ACC112 (cell line): ENCODE measurements around the gene PSD.

ENCODE experiments used
- H2AFZ ChIP-seq: fragments of 200-600 bp; sonication (generic); one replicate; pipeline ENCODE4 v1.6.0; 2017; ENCODE audit warnings: antibody characterized with exemption, low read length; ENCODE audit not compliant: unreplicated experiment
- H3K27ac ChIP-seq: fragments of 200-600 bp; sonication (generic); 2 replicates; pipeline ENCODE4 v1.5.1; 2014; ENCODE audit warnings: low read depth, mild to moderate bottlenecking, antibody characterized with exemption, low read length, moderate library complexity
- H3K27me3 ChIP-seq: fragments of 200-600 bp; sonication (generic); 2 replicates; pipeline ENCODE4 v1.6.1; 2014; ENCODE audit warnings: mild to moderate bottlenecking, antibody characterized with exemption, low read length, moderate library complexity, mixed read lengths; ENCODE audit not compliant: insufficient read depth
- H3K36me3 ChIP-seq: fragments of 200-600 bp; sonication (generic); 2 replicates; pipeline ENCODE4 v1.6.1; 2016; ENCODE audit warnings: mild to moderate bottlenecking, antibody characterized with exemption, low read length, moderate library complexity, mixed read lengths; ENCODE audit not compliant: insufficient read depth
- H3K4me1 ChIP-seq: fragments of 200-600 bp; sonication (generic); one replicate; pipeline ENCODE4 v1.6.1; 2016; ENCODE audit warnings: low read length, mixed read lengths; ENCODE audit not compliant: insufficient read depth, unreplicated experiment, control insufficient read depth
- H3K4me3 ChIP-seq: fragments of 200-600 bp; sonication (generic); 2 replicates; pipeline ENCODE4 v1.5.1; 2014; ENCODE audit warnings: mild to moderate bottlenecking, low read depth, low read length
- H3K79me2 ChIP-seq: fragments of 200-600 bp; sonication (generic); one replicate; pipeline ENCODE4 v1.6.0; 2016; ENCODE audit warnings: low read length; ENCODE audit not compliant: control insufficient read depth, unreplicated experiment, insufficient read depth

Gene PSD

DNA sequence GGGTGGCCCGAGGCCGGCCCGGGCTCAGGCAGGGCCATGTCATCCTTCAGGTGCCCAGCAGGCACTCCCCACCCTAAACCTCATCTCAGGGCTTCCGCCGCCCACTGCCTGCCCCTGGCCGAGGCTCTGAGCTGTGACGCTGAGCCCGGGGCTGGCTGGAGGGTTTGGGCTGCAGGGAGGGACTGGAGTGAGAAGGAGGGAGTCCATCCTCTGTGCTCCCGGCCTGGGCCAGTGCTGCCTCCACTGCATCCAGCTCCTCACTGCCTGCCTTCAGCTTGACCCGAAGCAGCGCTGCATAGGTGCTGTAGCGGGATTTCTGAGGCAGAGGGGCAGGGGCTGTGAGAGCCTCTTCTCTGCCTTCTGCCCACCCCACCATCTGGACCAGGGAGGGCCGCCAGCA, 15.5 kb downstream of the PSD start:
- H3K36me3 ChIP-seq: no peaks in the 10 kb centered on the region
- H3K4me3 ChIP-seq: no peak overlapping the region
- peaks cover 11% of the 10 kb centered on the region for H3K4me1 ChIP-seq

DNA sequence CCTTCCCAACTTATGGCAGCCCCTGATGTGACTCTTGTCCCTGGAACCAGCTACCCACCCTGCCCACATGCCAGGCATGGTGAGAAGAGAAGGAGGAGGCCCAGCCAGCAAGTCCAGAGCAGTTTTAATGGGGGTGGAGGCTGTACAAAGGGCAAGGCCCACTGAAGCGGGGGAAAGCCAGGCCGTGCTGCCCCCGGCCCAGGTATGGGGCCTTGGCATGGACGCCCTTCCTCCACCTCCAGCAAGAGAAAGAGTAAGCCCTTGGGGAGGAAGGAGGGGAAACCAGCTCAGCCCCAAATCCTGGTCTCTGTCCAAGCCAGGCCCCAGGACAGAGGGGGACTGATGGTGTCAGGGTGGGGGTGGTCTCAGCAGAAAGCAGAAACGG, 16.1 kb downstream of the PSD start:
- peaks cover 11% of the 10 kb centered on the region for H3K4me1 ChIP-seq
- H3K27me3 ChIP-seq: no peaks in the 10 kb centered on the region
- no peak overlapping the region for H3K4me3 ChIP-seq
- no peak overlapping the region for H2AFZ ChIP-seq
- H3K27ac ChIP-seq: no peak overlapping the region
- H3K79me2 ChIP-seq: no peaks in the 10 kb centered on the region
- H3K36me3 ChIP-seq: no peaks in the 10 kb centered on the region

More for the DNA sequence above, 15.5 kb downstream of the PSD start:
- Histone ChIP-seq H3K79me2 (no peaks in the 10 kb centered on the region), H3K27ac (no peak overlapping the region), H3K27me3 (peaks cover 4% of the 10 kb centered on the region; the same call in 1 of the 2 replicates), H2AFZ (no peak overlapping the region)

DNA sequence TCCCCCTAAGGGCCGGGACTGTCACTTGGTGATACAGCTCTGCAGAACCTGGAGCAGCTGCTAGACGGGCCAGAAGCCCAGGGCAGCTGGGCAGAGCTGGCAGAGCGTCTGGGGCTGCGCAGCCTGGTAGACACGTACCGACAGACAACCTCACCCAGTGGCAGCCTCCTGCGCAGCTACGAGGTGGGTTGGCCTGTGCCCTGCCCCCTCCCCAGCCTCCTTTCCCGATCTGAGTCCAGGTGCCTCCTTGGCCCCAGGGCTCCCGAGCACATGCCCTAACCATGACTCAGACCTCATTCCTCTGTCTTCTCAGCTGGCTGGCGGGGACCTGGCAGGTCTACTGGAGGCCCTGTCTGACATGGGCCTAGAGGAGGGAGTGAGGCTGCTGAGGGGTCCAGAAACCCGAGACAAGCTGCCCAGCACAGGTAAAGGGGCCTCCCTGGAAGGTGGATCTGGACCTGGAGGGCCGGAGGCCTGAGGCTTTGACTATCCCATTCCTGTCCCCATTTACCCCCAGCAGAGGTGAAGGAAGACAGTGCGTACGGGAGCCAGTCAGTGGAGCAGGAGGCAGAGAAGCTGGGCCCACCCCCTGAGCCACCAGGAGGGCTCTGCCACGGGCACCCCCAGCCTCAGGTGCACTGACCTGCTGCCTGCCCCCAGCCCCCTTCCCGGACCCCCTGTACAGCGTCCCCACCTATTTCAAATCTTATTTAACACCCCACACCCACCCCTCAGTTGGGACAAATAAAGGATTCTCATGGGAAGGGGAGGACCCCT, 16.7 kb downstream of the PSD start:
- Histone ChIP-seq H3K79me2 (no peaks in the 10 kb centered on the region), H2AFZ (no peak overlapping the region), H3K4me1 (peaks cover 12% of the 10 kb centered on the region), H3K36me3 (no peaks in the 10 kb centered on the region), H3K27me3 (no peaks in the 10 kb centered on the region), H3K4me3 (no peak overlapping the region), H3K27ac (no peak overlapping the region)

DNA sequence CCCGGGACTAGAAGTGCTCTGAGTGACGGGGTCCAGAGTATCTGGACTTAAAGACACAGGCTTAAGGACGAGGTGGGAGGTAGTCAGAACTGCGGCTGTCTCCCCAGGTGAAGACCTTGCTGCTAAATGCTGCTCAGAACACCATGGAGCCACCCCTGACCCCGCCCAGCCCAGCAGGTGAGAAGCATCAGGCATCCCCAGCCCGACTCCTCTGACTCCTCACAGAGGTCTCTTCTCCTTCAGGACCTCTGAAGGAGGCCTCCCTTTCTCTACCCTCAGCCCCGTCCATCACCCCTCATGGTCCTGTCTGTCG, 17.3 kb downstream of the PSD start:
- no peak overlapping the region for H3K27ac ChIP-seq
- peaks cover 19% of the 10 kb centered on the region for H3K4me1 ChIP-seq
- H2AFZ ChIP-seq: no peak overlapping the region
- no peak overlapping the region for H3K4me3 ChIP-seq
- peaks cover 5% of the 10 kb centered on the region for H3K79me2 ChIP-seq
- no peaks in the 10 kb centered on the region for H3K27me3 ChIP-seq
- H3K36me3 ChIP-seq: no peaks in the 10 kb centered on the region

DNA sequence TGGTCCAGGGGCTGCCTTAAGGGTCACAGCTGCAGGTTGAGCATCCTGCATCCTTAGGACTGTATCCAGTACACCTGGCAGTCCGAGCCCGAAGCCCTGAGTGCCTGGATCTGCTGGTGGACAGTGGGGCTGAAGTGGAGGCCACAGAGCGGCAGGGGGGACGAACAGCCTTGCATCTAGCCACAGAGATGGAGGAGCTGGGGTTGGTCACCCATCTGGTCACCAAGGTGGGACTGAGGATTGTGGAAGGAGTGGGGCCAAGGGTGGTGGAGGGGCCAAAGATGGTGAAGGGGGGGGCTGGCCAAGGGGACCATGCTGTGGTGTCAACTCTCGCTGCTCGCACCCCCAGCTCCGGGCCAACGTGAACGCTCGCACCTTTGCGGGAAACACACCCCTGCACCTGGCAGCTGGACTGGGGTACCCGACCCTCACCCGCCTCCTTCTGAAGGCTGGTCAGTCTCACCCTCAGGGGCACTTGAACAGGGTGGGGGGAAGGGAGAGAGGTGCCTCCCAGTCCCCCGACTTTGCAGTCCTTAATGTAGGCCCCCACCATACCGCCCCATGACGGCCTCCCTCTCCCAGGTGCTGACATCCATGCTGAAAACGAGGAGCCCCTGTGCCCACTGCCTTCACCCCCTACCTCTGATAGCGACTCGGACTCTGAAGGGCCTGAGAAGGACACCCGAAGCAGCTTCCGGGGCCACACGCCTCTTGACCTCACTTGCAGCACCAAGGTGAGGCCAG, 17.8 kb downstream of the PSD start:
- no peak overlapping the region for H2AFZ ChIP-seq
- no peak overlapping the region for H3K4me3 ChIP-seq
- peaks cover 10% of the 10 kb centered on the region for H3K79me2 ChIP-seq
- H3K27ac ChIP-seq: no peak overlapping the region
- no peaks in the 10 kb centered on the region for H3K36me3 ChIP-seq
- peaks cover 21% of the 10 kb centered on the region for H3K4me1 ChIP-seq
- no peaks in the 10 kb centered on the region for H3K27me3 ChIP-seq

DNA sequence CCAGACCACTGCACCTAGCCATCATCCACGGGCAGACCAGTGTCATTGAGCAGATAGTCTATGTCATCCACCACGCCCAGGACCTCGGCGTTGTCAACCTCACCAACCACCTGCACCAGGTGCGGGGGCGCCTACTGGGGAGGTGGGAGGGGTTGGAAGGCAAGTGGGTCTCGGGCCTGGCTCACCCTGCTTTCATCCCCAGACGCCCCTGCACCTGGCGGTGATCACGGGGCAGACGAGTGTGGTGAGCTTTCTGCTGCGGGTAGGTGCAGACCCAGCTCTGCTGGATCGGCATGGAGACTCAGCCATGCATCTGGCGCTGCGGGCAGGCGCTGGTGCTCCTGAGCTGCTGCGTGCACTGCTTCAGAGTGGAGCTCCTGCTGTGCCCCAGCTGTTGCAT, 18.5 kb downstream of the PSD start:
- H3K79me2 ChIP-seq: peaks cover 10% of the 10 kb centered on the region
- no peaks in the 10 kb centered on the region for H3K27me3 ChIP-seq
- H2AFZ ChIP-seq: no peak overlapping the region
- H3K4me3 ChIP-seq: no peak overlapping the region
- peaks cover 21% of the 10 kb centered on the region for H3K4me1 ChIP-seq
- no peak overlapping the region for H3K27ac ChIP-seq
- H3K36me3 ChIP-seq: no peaks in the 10 kb centered on the region

DNA sequence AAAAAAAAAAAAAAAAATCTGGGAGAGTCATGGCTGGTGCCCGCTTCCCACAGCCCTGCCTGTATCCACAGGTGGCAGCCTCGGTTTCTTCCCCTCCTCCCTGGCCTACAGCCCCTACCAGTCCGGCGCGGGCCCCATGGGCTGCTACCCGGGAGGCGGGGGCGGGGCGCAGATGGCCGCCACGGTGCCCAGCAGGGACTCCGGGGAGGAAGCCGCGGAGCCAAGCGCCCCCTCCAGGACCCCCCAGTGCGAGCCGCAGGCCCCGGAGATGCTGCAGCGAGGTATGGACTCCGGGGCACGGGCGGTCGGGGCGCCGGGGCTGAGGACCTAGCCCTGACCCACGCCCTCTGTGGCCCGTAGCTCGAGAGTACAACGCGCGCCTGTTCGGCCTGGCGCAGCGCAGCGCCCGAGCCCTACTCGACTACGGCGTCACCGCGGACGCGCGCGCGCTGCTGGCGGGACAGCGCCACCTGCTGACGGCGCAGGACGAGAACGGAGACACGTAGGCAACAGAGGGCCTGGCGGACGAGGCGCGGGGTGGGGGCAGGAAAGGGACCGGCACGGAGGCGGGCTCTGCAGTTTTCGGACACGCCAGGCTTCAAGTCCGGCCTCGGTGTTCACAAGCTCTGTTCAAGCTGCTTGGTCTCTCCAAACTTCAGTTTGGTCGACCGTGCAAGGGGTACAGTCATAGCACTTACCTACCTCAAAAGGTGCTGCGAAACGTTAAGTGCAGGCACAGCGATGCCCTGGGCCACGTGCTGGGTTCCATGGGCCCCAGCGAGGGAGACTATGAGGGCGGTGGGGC, 19.2 kb downstream of the PSD start:
- Histone ChIP-seq H3K36me3 (no peaks in the 10 kb centered on the region), H3K27ac (no peak overlapping the region), H2AFZ (no peak overlapping the region), H3K27me3 (no peaks in the 10 kb centered on the region), H3K4me1 (peaks cover 21% of the 10 kb centered on the region), H3K79me2 (peaks cover 10% of the 10 kb centered on the region), H3K4me3 (peak overlapping the region; percentile 60)

DNA sequence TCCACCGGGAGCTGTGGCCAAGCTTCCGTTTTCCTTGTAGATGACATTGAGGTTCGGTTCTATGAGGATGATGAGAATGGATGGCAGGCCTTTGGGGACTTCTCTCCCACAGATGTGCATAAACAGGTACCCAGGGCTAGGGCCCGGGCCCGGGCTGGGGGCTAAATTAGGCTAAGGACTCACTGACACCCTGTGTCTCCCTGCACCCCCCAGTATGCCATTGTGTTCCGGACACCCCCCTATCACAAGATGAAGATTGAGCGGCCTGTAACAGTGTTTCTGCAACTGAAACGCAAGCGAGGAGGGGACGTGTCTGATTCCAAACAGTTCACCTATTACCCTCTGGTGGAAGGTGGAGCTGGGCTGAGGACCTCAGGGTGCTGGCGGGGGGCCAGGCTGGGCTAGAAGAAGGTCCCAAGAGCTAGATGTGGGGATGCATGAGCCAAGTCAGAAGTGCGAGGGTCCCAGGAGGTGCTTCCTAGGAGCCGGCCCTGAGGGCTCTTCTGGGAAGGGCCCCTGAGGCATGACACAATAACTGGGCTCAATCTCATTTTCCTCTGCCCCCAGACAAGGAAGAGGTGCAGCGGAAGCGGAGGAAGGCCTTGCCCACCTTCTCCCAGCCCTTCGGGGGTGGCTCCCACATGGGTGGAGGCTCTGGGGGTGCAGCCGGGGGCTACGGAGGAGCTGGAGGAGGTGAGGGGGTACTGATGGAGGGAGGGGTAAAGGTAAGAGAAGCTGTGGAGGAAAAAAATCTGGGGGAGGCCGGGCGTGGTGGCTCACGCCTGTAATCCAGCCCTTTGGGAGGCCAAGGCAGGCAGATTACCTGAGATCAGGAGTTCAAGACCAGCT, 20.2 kb downstream of the PSD start:
- H3K79me2 ChIP-seq: peaks cover 10% of the 10 kb centered on the region
- peaks cover 21% of the 10 kb centered on the region for H3K4me1 ChIP-seq
- H2AFZ ChIP-seq: no peak overlapping the region
- no peak overlapping the region for H3K27ac ChIP-seq
- no peaks in the 10 kb centered on the region for H3K27me3 ChIP-seq
- no peaks in the 10 kb centered on the region for H3K36me3 ChIP-seq
- H3K4me3 ChIP-seq: no peak overlapping the region; the same call in 1 of the 2 replicates

DNA sequence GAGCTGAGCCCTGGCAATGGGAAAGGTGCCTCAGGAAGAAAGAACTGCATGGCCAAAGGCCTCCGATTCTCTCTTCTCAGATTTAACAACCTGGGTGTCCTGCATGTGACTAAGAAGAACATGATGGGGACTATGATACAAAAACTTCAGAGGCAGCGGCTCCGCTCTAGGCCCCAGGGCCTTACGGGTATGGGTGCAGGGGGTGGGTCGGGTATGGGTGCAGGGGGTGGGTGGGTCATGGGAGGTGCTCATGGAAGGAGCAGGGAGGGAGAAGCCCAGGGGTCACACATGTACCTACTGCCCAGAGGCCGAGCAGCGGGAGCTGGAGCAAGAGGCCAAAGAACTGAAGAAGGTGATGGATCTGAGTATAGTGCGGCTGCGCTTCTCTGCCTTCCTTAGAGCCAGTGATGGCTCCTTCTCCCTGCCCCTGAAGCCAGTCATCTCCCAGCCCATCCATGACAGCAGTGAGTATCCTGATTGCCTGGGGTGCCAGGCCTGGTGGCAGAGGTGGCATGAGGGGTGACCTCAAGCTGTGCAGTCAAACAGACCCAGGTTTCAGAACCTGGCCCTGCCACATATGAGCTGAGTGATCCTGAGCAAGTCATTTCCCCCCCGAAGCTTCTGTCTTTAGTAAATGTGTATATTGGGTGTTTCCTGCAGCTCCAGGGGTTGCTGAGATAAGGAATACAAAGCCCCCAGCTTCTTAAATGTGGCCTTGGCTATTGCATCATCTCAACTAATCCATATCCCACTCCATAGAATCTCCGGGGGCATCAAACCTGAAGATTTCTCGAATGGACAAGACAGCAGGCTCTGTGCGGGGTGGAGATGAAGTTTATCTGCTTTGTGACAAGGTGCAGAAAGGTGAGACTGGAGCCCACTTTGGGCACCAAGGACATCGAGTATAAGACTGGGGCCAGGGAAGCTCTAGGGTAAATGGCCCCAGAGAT, 21.1 kb downstream of the PSD start:
- Histone ChIP-seq H3K79me2 (peaks cover 10% of the 10 kb centered on the region), H3K27me3 (no peaks in the 10 kb centered on the region), H3K36me3 (no peaks in the 10 kb centered on the region), H3K4me3 (peak overlapping the region; percentile 95; the same call in 1 of the 2 replicates), H3K4me1 (peaks cover 21% of the 10 kb centered on the region), H2AFZ (no peak overlapping the region), H3K27ac (no peak overlapping the region)
